Dendritic cell treated with granulocyte-macrophage colony-stimulating factor and Interleukin-4, amounts not matched to agents 40 ng/mL and 50 ng/mL, for 4 days (primary cell): ENCODE results near the gene NTN5.
A peak's percentile ranks its signal among the peaks of the same experiment; 100 is the strongest.
"Not testable (repeated sequence)": the region's sequence is repeated elsewhere in the genome, so short reads cannot be mapped to it uniquely, and the experiment has no call there.

Experiments used
- H3K27ac Mint-ChIP-seq: one replicate; pipeline ENCODE4 v1.8.0; 2022; ENCODE audit warnings: mild to moderate bottlenecking, mixed read lengths
- H3K27me3 Mint-ChIP-seq: one replicate; pipeline ENCODE4 v1.8.0; 2022; ENCODE audit warnings: mild to moderate bottlenecking, mixed read lengths
- H3K36me3 Mint-ChIP-seq: one replicate; pipeline ENCODE4 v1.8.0; 2022; ENCODE audit warnings: low read depth, mixed read lengths
- H3K4me1 Mint-ChIP-seq: one replicate; pipeline ENCODE4 v1.8.0; 2022; ENCODE audit warnings: low read depth, mixed read lengths
- H3K4me3 Mint-ChIP-seq: one replicate; pipeline ENCODE4 v1.8.0; 2022; ENCODE audit warnings: mild to moderate bottlenecking, moderate library complexity, mixed read lengths
- H3K9me3 Mint-ChIP-seq: one replicate; pipeline ENCODE4 v1.8.0; 2022; ENCODE audit warnings: mixed read lengths
- intact Hi-C: fragments of 100-400 bp; cut with micrococcal nuclease; formaldehyde crosslinking; loops from one replicate; pipeline ENCODE4 v1.15.0; 2022

Gene NTN5

DNA sequence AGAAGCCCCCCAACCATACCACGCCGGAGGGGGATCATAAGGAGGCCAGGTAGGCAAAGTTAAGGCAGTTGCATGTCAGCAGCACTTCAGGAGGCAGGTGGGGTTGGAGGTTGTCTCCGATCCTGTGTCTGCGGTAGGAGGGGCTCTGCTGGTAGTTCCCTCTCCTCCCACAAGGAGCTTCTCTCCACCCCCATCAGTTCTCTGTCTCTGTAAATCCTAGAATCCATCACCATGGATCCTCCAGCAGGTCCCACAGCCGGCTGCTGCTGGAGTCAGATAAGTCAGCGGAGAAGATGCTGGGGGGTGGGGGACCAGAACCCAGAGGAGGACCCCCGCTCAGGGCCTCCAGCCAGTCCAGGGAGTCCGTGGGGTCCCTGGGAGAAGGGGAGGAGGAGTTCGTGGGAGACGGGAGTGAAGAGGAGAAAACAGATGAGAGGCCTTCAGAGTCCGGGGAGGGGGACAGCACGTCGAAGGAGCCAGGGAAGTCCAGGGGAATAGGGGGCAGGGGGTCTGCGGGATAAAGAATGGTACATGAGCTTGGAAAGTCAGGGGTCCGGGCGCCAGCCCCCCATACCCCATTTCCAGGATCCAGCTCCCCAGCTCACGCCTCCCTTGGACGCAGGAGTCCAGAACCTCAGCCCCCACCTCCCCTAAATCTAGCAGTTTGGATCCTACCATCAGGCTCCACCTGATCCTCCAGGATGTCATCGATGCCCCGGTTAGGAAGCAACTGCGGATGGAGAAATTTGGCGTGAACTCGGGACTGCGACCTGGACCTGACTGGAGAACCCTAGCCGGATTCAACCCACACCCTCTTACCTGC lies 40.4 kb upstream of the NTN5 start:
- Mint-ChIP-seq H3K4me1 (peaks cover 21% of the 10 kb centered on the region), H3K27ac (peak overlapping the region; percentile 78), H3K4me3 (peak overlapping the region; percentile 77), H3K36me3 (no peaks in the 10 kb centered on the region), H3K27me3 (peaks cover 6% of the 10 kb centered on the region), H3K9me3 (no peaks in the 10 kb centered on the region)
- intact Hi-C loops = no loop called here

DNA sequence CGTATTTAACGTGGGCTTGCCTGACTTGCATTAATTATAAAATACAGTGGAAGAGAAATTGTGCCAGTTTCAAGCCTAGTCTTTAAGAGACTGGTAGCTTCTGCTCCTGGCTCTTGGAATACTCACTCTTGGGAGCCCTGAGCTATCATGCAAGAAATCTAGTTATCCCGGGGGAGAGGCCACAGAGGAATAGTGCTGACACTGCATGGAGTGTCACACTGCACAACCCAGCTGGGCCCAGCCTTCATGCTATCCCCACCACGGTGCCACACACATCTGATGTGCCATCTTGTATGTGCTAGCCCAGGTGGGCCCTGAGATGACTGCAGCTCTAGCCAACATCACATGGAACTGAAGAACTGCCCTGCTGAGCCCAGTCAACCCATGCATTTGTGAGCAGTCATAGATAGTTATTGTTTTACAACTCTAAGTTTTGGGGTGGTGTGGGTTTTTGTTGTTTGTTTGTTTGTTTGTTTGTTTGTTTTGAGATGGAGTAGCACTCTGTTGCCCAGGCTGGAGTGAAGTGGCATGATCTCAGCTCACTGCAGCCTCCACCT lies 38.4 kb upstream of the NTN5 start:
- intact Hi-C loops = no loop called here
- Mint-ChIP-seq H3K36me3 (no peaks in the 10 kb centered on the region), H3K27me3 (peaks cover 3% of the 10 kb centered on the region), H3K9me3 (no peaks in the 10 kb centered on the region), H3K27ac (no peak overlapping the region), H3K4me1 (peaks cover 21% of the 10 kb centered on the region), H3K4me3 (no peak overlapping the region)

DNA sequence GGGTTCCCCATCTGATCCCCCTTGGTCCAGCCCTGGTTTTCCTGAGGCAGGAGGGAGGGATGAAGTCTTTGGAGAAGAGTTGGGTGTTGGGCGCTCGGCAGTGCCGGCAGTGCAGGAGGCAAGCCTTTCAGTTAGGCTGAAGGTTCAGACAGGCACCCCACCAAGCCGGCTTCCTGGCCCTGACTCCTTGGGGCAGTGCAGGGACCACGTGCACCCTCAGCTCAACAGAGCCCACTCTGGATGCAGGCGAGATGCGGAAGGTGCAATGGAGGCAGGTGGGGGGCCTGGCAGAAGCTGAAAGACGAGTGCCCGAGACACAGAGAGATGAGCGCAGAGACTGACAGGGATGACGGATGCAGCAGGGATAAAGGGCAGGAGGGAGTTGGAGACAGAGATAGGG lies 35.7 kb upstream of the NTN5 start:
- Mint-ChIP-seq H3K36me3 (no peaks in the 10 kb centered on the region), H3K27me3 (peaks cover 3% of the 10 kb centered on the region), H3K27ac (no peak overlapping the region), H3K9me3 (no peaks in the 10 kb centered on the region), H3K4me1 (peaks cover 5% of the 10 kb centered on the region), H3K4me3 (no peak overlapping the region)
- intact Hi-C loops = no loop called here

DNA sequence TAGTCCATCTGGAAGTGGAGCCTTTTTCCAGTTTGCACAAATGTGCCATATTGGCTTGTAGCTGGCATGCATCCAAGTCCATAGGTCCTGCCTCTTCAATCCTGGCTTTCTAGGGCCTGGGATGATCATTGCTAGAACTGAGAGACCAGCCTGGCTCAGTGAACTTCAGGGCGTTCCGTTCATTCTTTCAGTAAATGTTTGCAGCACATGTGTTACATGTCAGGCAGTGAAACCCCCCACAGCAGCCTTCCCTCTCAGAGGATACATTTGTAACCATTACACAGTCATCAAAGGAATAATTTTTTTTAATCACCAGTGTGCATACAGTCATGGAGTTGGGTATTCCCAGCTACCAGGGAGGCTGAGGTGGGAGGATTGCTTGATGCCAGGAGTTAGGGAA lies 32.6 kb upstream of the NTN5 start:
- H3K27me3 Mint-ChIP-seq = no peaks in the 10 kb centered on the region
- intact Hi-C loops = no loop called here
- no peaks in the 10 kb centered on the region for H3K4me1 Mint-ChIP-seq
- no peak overlapping the region for H3K4me3 Mint-ChIP-seq
- no peak overlapping the region for H3K27ac Mint-ChIP-seq
- no peaks in the 10 kb centered on the region for H3K9me3 Mint-ChIP-seq
- H3K36me3 Mint-ChIP-seq = no peaks in the 10 kb centered on the region

DNA sequence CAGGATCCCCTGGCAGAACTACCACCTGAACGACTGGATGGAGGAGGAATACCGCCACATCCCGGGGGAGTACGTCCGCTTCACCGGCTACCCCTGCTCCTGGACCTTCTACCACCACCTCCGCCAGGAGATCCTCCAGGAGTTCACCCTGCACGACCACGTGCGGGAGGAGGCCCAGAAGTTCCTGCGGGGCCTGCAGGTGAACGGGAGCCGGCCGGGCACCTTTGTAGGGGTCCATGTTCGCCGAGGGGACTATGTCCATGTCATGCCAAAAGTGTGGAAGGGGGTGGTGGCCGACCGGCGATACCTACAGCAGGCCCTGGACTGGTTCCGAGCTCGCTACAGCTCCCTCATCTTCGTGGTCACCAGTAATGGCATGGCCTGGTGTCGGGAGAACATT lies 30.5 kb upstream of the NTN5 start:
- Mint-ChIP-seq H3K27me3 (peaks cover 4% of the 10 kb centered on the region), H3K27ac (no peak overlapping the region), H3K9me3 (no peaks in the 10 kb centered on the region), H3K4me3 (no peak overlapping the region), H3K36me3 (no peaks in the 10 kb centered on the region), H3K4me1 (peaks cover under 1% of the 10 kb centered on the region)
- intact Hi-C loops = no loop called here

DNA sequence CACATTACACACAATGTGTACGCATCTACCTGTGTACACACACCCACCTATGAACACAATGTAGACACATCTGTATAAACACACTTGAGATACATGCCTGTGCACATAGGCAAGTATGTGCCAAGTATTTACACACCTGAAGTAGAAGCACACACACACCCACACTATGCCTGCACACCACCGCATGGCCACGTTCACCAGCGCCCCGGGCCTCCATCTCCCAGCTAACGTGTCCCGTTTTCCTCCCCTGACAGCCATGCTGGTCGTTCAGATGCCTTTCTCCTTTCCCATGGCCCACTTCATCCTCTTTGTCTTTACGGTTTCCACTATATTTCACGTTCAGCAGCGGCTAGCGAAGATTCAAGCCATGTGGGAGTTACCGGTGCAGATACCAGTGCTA lies 29.9 kb upstream of the NTN5 start:
- Mint-ChIP-seq H3K36me3 (no peaks in the 10 kb centered on the region), H3K4me1 (peaks cover 6% of the 10 kb centered on the region)
- intact Hi-C loops = no loop called here

DNA sequence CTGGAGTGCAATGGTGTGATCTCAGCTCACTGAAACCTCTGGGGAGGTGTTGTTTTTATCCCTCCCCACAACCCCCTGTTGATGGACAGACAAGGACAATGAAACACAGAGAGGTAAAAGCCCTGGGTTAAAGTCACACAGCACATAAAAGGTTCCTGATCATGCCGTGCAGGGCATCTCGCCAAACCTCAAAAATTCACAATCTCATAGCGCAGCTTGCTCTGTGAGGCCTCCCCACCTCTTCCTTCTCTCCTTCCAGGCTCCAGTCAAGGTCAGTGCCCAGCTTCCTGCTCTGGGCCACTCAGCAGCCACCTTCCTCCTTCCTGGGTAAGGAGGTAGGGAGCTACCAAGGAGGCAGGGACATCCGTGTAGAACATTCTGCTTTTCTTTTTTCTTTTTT lies 25.2 kb upstream of the NTN5 start:
- Mint-ChIP-seq H3K27ac (no peak overlapping the region), H3K9me3 (no peaks in the 10 kb centered on the region), H3K27me3 (peaks cover 41% of the 10 kb centered on the region), H3K36me3 (no peaks in the 10 kb centered on the region), H3K4me1 (peaks cover 17% of the 10 kb centered on the region), H3K4me3 (no peak overlapping the region)
- intact Hi-C loops = no loop called here

More for the DNA sequence above, 29.9 kb upstream of the NTN5 start:
- Mint-ChIP-seq H3K27me3 (peaks cover 8% of the 10 kb centered on the region), H3K9me3 (no peaks in the 10 kb centered on the region), H3K4me3 (no peak overlapping the region), H3K27ac (no peak overlapping the region)

DNA sequence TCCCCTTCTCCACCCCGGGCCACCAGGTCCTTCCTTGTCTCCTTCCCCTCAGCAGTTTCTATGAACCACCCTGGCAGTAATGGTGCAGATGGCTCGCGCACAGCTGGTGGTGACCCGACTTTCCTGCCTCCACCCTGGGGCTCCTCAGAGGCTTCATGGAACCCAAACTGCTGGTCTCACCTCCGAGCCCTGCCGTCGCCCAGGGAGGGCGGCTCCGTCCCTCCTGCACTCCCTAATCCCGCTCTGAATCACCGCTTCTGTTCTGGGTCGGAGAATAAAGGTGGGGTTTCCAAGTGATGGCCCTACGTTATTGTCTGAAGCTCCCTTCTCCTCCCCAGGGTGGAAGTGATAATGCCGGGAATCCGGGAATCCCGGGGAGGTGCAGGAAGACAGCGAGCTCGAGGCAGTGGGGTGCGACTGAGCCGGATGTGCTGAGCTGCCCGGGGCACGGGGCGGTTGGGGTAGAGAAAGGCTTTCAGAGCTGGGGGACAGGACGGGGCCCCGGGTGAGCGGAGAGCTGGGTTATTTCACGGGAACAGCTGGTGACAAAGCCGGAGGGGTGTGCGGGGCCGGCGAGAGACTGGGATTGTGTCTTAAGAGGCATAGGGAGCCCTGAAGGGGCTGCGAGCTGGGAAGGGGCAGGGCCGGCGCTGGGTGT lies 23.7 kb upstream of the NTN5 start:
- H3K27me3 Mint-ChIP-seq = peaks cover 41% of the 10 kb centered on the region
- H3K36me3 Mint-ChIP-seq = no peaks in the 10 kb centered on the region
- H3K4me3 Mint-ChIP-seq = peak overlapping the region; percentile 53
- no peaks in the 10 kb centered on the region for H3K9me3 Mint-ChIP-seq
- intact Hi-C loops = no loop called here
- peak overlapping the region; percentile 35 for H3K27ac Mint-ChIP-seq
- peaks cover 17% of the 10 kb centered on the region for H3K4me1 Mint-ChIP-seq

DNA sequence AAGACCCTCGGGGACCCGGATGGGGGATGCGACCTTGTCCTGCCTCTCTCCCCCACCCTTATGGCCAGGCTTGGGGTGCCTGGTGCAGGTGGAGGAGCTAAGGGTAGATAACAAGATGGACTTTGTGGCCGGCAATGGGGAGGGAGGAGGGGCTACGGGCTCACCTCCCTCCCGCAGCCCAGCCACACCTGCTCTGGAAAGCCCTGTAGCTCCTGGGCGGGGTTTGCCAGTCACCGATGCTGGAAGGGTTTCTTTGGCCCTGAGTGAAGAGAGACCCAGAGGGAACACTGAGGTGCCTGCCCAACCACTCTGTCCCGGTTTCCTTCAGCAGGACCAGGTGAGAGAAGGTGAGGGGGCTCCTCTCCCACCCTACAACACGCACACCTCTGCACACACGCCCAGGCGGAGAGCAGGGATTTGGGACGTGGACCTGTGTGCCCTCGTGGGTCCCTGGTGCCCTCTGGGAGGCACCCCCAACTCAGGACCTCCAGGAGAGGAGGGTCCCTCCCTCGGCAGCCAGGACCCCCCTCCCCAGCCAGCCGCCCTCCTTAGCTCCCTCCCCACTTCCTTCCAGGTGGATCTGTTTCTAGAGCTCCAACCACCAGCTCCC lies 23.0 kb upstream of the NTN5 start, which contains the start of gene FUT2:
TSS of gene FUT2 (plus strand) at position 229 of the 610 bp plus-strand sequence. CDS start 6,986 bp downstream, outside the sequence.
- no peaks in the 10 kb centered on the region for H3K36me3 Mint-ChIP-seq
- H3K4me1 Mint-ChIP-seq = peaks cover 17% of the 10 kb centered on the region
- H3K27ac Mint-ChIP-seq = peak within 1 kb of the TSS; percentile 35
- peak within 1 kb of the TSS; percentile 53 for H3K4me3 Mint-ChIP-seq
- intact Hi-C loops = no loop called here
- peaks cover 41% of the 10 kb centered on the region for H3K27me3 Mint-ChIP-seq
- no peaks in the 10 kb centered on the region for H3K9me3 Mint-ChIP-seq

DNA sequence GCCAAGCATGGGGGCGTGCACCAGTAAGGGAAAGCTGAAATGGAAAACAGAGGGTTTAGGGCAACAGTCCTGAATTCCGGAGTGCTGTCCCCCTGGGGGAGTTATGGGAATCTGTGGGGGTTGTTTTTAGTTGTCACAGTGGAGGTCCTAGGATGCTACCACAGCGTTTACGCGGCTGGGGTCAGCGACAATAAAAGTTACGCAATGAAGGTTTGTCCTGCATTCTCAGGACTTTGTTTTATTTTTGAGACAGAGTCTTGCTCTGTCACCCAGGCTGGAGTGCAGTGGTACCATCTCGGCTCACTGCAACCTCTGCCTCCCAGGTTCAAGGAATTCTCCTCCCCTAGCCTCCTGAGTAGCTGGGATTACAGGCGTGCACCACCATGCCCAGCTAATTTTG lies 20.8 kb upstream of the NTN5 start:
- intact Hi-C loops, H3K27ac Mint-ChIP-seq, H3K9me3 Mint-ChIP-seq, H3K4me3 Mint-ChIP-seq, H3K36me3 Mint-ChIP-seq: not testable (repeated sequence)
- Mint-ChIP-seq H3K27me3 (peaks cover 41% of the 10 kb centered on the region), H3K4me1 (peaks cover 17% of the 10 kb centered on the region)

DNA sequence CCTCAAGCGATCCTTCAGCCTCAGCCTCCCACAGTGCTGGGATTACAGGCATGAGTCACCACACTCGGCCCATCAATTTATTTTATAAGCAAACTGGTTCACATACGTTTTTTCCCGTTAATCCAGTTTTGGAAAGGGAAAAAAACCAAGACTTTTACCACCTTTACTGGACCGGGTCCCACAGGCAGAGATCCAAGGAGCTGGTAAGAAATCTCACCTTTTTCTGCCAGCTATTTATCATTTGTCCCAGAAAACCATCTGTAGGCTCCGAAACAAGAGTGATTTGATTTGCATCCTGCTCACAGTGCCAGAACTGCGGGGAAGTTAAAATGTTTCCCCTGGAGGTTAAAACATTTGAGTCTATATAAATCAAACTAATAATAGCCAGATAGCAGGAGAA lies 16.6 kb upstream of the NTN5 start:
- Mint-ChIP-seq H3K9me3 (no peaks in the 10 kb centered on the region), H3K27me3 (peaks cover 4% of the 10 kb centered on the region), H3K27ac (no peak overlapping the region), H3K4me3 (no peak overlapping the region), H3K4me1 (no peaks in the 10 kb centered on the region), H3K36me3 (no peaks in the 10 kb centered on the region)
- intact Hi-C loops = no loop called here

DNA sequence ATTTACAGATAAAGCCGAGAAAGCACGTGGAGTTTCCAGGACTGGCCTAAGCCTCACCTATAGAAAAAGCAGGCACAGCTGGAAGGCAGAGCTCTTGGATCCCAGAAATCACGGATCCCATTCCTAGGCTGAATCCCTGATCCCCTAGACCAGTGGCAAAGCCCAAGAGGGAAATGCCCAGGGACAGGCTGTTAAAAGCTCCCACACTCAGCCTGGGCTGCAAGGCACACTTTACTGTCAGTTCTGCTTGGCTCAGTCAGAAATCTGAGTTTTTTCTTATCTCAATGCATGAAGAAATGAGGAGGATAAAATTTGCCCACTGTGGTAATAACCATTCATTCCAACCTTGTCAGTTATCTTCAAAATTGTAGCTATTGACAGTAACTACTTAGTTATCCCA lies 15.0 kb upstream of the NTN5 start:
- Mint-ChIP-seq H3K4me1 (no peaks in the 10 kb centered on the region), H3K9me3 (no peaks in the 10 kb centered on the region), H3K4me3 (no peak overlapping the region), H3K36me3 (no peaks in the 10 kb centered on the region), H3K27me3 (peaks cover 4% of the 10 kb centered on the region), H3K27ac (no peak overlapping the region)
- intact Hi-C loops = no loop called here

DNA sequence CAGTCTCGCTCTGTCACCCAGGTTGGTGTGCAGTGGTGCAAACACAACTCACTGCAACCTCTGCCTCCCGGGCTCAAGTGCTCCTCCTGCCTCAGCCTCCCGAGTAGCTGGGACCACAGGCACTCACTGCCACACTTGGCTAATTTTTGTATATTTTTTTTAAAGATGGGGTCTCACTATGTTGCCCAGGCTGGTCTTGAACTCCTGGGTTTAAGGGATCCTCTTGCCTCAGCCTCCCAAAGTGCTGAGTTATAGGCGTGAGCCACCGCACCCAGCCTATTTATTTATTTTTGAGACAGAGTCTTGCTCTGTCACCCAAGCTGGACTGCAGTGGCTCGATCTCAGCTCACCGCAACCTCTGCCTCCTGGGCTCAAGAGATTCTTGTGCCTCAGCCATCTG lies 13.8 kb upstream of the NTN5 start:
- intact Hi-C loops = not testable (repeated sequence)

DNA sequence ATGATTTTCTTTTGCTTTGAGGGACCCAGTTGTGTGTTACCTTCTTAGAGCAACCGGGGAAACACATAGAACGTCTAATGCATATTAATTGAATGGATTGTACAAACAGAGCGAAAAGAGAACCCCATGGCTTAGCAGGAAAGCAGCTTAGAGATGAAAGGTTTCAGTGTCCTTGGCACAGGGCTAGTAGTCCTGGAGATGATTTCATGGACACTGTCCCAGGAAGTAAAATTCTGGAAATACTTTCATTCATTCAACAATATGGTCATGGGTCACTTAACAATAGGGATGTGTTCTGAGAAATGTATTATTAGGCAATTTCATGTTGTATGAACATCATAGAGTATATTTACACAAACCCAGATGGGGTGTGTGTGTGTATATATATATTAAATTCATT lies 13.3 kb upstream of the NTN5 start:
- Mint-ChIP-seq H3K27ac (no peak overlapping the region), H3K27me3 (peaks cover 4% of the 10 kb centered on the region), H3K36me3 (no peaks in the 10 kb centered on the region), H3K4me1 (no peaks in the 10 kb centered on the region), H3K9me3 (no peaks in the 10 kb centered on the region), H3K4me3 (no peak overlapping the region)
- intact Hi-C loops = no loop called here

More for the DNA sequence above, 13.8 kb upstream of the NTN5 start:
- H3K4me1 Mint-ChIP-seq, H3K4me3 Mint-ChIP-seq, H3K27ac Mint-ChIP-seq, H3K36me3 Mint-ChIP-seq, H3K27me3 Mint-ChIP-seq, H3K9me3 Mint-ChIP-seq: not testable (repeated sequence)
